Tibial nerve (tissue), 4 donors: ENCODE measurements around the gene IGFBPL1. TPM values are rescaled to one million over a fixed set of nuclear protein-coding genes. Genes with fewer than 3 reads are reported as not detected.

Source experiments
- DNase-seq, 2 donors: peaks; one replicate each; pipeline ENCODE4 v3.0.0-alpha.2; 2019; ENCODE audit warnings: low spot score in 2 of 2
- H3K27ac ChIP-seq, 4 donors: fragments of 200-600 bp; sonication (generic) in 3 of 4; one replicate each; pipeline ENCODE4 v1.5.1; 2017 to 2019; ENCODE audit warnings: mild to moderate bottlenecking in 1 of 4
- H3K27me3 ChIP-seq, 2 donors: fragments of 200-600 bp; sonication (generic) in 1 of 2; one replicate each; pipeline versions ENCODE4 v1.5.1 to v1.6.0; 2017 to 2019
- H3K36me3 ChIP-seq, 3 donors: fragments of 200-600 bp; sonication (generic); one replicate each; pipeline ENCODE4 v1.5.1; 2018 to 2019
- H3K4me1 ChIP-seq, 4 donors: fragments of 200-600 bp; sonication (generic) in 3 of 4; one replicate each; pipeline ENCODE4 v1.5.1; 2017 to 2019
- H3K4me3 ChIP-seq, 4 donors: fragments of 200-600 bp; sonication (generic) in 3 of 4; one replicate each; pipeline ENCODE4 v1.5.1; 2017 to 2019; ENCODE audit warnings: mild to moderate bottlenecking in 1 of 4, moderate library complexity in 1 of 4
- H3K9me3 ChIP-seq, 4 donors: fragments of 200-600 bp; sonication (generic) in 3 of 4; one replicate each; pipeline ENCODE4 v1.5.1; 2017 to 2019
- CTCF ChIP-seq, 5 experiments: fragments of 200-600 bp in 3 of 5; fragments of 450-650 bp in 2 of 5; sonication (generic) in 3 of 5; IDR thresholded peaks; one replicate each; pipeline ENCODE4 v1.5.1; 2016 to 2019; ENCODE audit warnings: antibody characterized with exemption in 5 of 5, mild to moderate bottlenecking in 3 of 5, moderate library complexity in 2 of 5
- EP300 ChIP-seq, 2 donors: sonication (generic); formaldehyde crosslinking; IDR thresholded peaks; one replicate each; pipeline ENCODE4 v1.6.1; 2017; ENCODE audit warnings: antibody characterized with exemption in 2 of 2, mild to moderate bottlenecking in 1 of 2
- POLR2A ChIP-seq, 2 donors: fragments of 450-650 bp; IDR thresholded peaks; one replicate each; pipeline ENCODE4 v1.6.1; 2017; ENCODE audit warnings: antibody characterized with exemption in 2 of 2, mild to moderate bottlenecking in 2 of 2, moderate library complexity in 2 of 2
- WGBS, 2 donors: methylation state at CpG; one replicate each; pipeline ENCODE4 v1.1.5; 2018; 5-methylcytosine and 5-hydroxymethylcytosine counted together
- total RNA-seq, 4 donors: library from RNA; depleted of rRNA; stranded (reverse); fragments of >200 nt; gene quantifications; one replicate each; pipeline ENCODE4 v1.1.0, GENCODE V29; 2016

Gene IGFBPL1
- total RNA-seq, 4 donors from 2014 or later, result 0.60 TPM; not detected in 3

- Histone ChIP-seq H3K27ac (no peak overlapping the region), H3K4me3 (no peak overlapping the region), H3K27me3 (no peaks in the 10 kb centered on the region), H3K36me3 (no peaks in the 10 kb centered on the region), H3K4me1 (no peaks in the 10 kb centered on the region), H3K9me3 (no peaks in the 10 kb centered on the region)
- WGBS, 2 donors, result 85 to 87% methylated on average over 8 of the region's 8 CpGs
- TF ChIP-seq EP300 (IDR thresholded peaks at IDR 0.05) (no peak), CTCF (IDR thresholded peaks at IDR 0.05) (no peak)
- DNase-seq, result no peak
Measured at GRCh38 chr9:38441347-38442085, 17.3 kb upstream of the IGFBPL1 start.

- H3K4me1 ChIP-seq, result no peaks in the 10 kb centered on the region
- no peaks in the 10 kb centered on the region for H3K36me3 ChIP-seq
- H3K9me3 ChIP-seq, result no peaks in the 10 kb centered on the region
- no peaks in the 10 kb centered on the region for H3K27me3 ChIP-seq
- TF ChIP-seq CTCF (IDR thresholded peaks at IDR 0.05) (no peak), POLR2A (IDR thresholded peaks at IDR 0.05) (no peak), EP300 (IDR thresholded peaks at IDR 0.05) (no peak)
- H3K4me3 ChIP-seq, result no peak overlapping the region
- DNase-seq, result no peak
- H3K27ac ChIP-seq, result no peak overlapping the region
- WGBS, 2 donors, result 52 to 65% methylated on average over 3 of the region's 3 CpGs
Measured at GRCh38 chr9:38440516-38440915, 16.3 kb upstream of the IGFBPL1 start.

- DNase-seq, result no peak
- Histone ChIP-seq H3K9me3 (no peaks in the 10 kb centered on the region), H3K27me3 (no peaks in the 10 kb centered on the region), H3K4me3 (no peak overlapping the region), H3K4me1 (no peaks in the 10 kb centered on the region), H3K27ac (no peak overlapping the region), H3K36me3 (no peaks in the 10 kb centered on the region)
- 98% methylated on average over 1 of the region's 1 CpG for WGBS, 2 donors
- TF ChIP-seq POLR2A (IDR thresholded peaks at IDR 0.05) (no peak), CTCF (IDR thresholded peaks at IDR 0.05) (no peak), EP300 (IDR thresholded peaks at IDR 0.05) (no peak)
Measured at GRCh38 chr9:38439916-38440301, 15.7 kb upstream of the IGFBPL1 start.

GRCh38 chr9:38439291-38439915 lies 15.1 kb upstream of the IGFBPL1 start:
- Histone ChIP-seq H3K27me3 (no peaks in the 10 kb centered on the region), H3K36me3 (no peaks in the 10 kb centered on the region), H3K27ac (no peak overlapping the region), H3K4me1 (no peaks in the 10 kb centered on the region), H3K9me3 (no peaks in the 10 kb centered on the region), H3K4me3 (no peak overlapping the region)
- no peak for DNase-seq
- TF ChIP-seq EP300 (IDR thresholded peaks at IDR 0.05) (no peak), POLR2A (IDR thresholded peaks at IDR 0.05) (no peak), CTCF (IDR thresholded peaks at IDR 0.05) (no peak)
- 77 to 79% methylated on average over 3 of the region's 3 CpGs for WGBS, 2 donors

GRCh38 chr9:38437193-38437823 lies 13.1 kb upstream of the IGFBPL1 start:
- Histone ChIP-seq H3K4me1 (no peaks in the 10 kb centered on the region), H3K4me3 (no peak overlapping the region), H3K27me3 (no peaks in the 10 kb centered on the region), H3K36me3 (no peaks in the 10 kb centered on the region), H3K9me3 (no peaks in the 10 kb centered on the region), H3K27ac (no peak overlapping the region)
- no peak for DNase-seq
- TF ChIP-seq POLR2A (IDR thresholded peaks at IDR 0.05), result no peak
- no peak for TF ChIP-seq CTCF (IDR thresholded peaks at IDR 0.05)
- TF ChIP-seq EP300 (IDR thresholded peaks at IDR 0.05), result no peak
- 72% methylated on average over 11 of the region's 11 CpGs for WGBS, 2 donors
